Neural progenitor cell (in vitro differentiated cells): ENCODE measurements around the gene JOSD2. TPM values are rescaled to one million over a fixed set of nuclear protein-coding genes. Genes with fewer than 3 reads are reported as not detected.
A peak's percentile ranks its signal among the peaks of the same experiment; 100 is the strongest.

Experiments
- DNase-seq: peaks from one replicate; pipeline ENCODE4 v3.0.0-alpha.2; 2016; ENCODE audit warnings: low spot score
- H2AFZ ChIP-seq: fragments of 200-600 bp; sonication (generic); replicated peaks from 2 replicates; pipeline ENCODE4 v1.6.1; 2016; ENCODE audit warnings: antibody characterized with exemption
- H3F3A ChIP-seq: fragments of 200-600 bp; sonication (generic); 2 replicates; pipeline ENCODE4 v1.6.1; 2016; ENCODE audit warnings: antibody characterized with exemption, low read depth
- H3K27ac ChIP-seq: fragments of 200-600 bp; sonication (generic); 2 replicates; pipeline ENCODE4 v1.5.1; 2016; ENCODE audit warnings: mild to moderate bottlenecking
- H3K27me3 ChIP-seq: fragments of 200-600 bp; sonication (generic); 2 replicates; pipeline ENCODE4 v1.6.1; 2016; ENCODE audit warnings: mild to moderate bottlenecking, moderate library complexity
- H3K36me3 ChIP-seq: fragments of 200-600 bp; sonication (generic); 2 replicates; pipeline ENCODE4 v1.5.1; 2016
- H3K4me1 ChIP-seq: fragments of 200-600 bp; sonication (generic); 2 replicates; pipeline ENCODE4 v1.6.1; 2016; ENCODE audit warnings: mixed run types
- H3K4me2 ChIP-seq: fragments of 200-600 bp; sonication (generic); 2 replicates; pipeline ENCODE4 v1.6.1; 2016
- H3K4me3 ChIP-seq: fragments of 200-600 bp; sonication (generic); 2 replicates; pipeline ENCODE4 v1.5.1; 2016
- H3K79me2 ChIP-seq: fragments of 200-600 bp; sonication (generic); 2 replicates; pipeline ENCODE4 v1.6.1; 2016; ENCODE audit warnings: low read depth
- H3K9ac ChIP-seq: fragments of 200-600 bp; sonication (generic); 2 replicates; pipeline ENCODE4 v1.6.1; 2016
- H3K9me3 ChIP-seq: fragments of 200-600 bp; sonication (generic); 2 replicates; pipeline ENCODE4 v1.5.1; 2016; ENCODE audit warnings: low read depth
- H4K20me1 ChIP-seq: fragments of 200-600 bp; sonication (generic); 2 replicates; pipeline ENCODE4 v1.6.1; 2016; ENCODE audit warnings: low read depth
- H3K27ac Mint-ChIP-seq: 3 replicates; pipeline ENCODE4 v1.8.0; 2021; ENCODE audit warnings: mixed read lengths
- H3K27me3 Mint-ChIP-seq: 2 replicates; pipeline ENCODE4 v1.8.0; 2022; ENCODE audit warnings: low read depth, mild to moderate bottlenecking, inconsistent platforms, moderate library complexity, mixed read lengths; ENCODE audit not compliant: insufficient read depth
- H3K36me3 Mint-ChIP-seq: 3 replicates; pipeline ENCODE4 v1.8.0; 2021; ENCODE audit warnings: mixed read lengths
- H3K4me1 Mint-ChIP-seq: 3 replicates; pipeline ENCODE4 v1.8.0; 2021; ENCODE audit warnings: mixed read lengths
- H3K4me3 Mint-ChIP-seq: 3 replicates; pipeline ENCODE4 v1.8.0; 2021; ENCODE audit warnings: mild to moderate bottlenecking, moderate library complexity, mixed read lengths
- H3K9me3 Mint-ChIP-seq: 3 replicates; pipeline ENCODE4 v1.8.0; 2020; ENCODE audit warnings: mixed read lengths
- CTCF ChIP-seq: fragments of 200-600 bp; sonication (generic); IDR thresholded peaks from 2 replicates; pipeline ENCODE4 v1.5.1; 2017; ENCODE audit warnings: antibody characterized with exemption, mild to moderate bottlenecking
- EZH2 ChIP-seq: fragments of 200-600 bp; sonication (generic); IDR thresholded peaks from 2 replicates; pipeline ENCODE4 v1.6.1; 2017; ENCODE audit warnings: antibody characterized with exemption, mild to moderate bottlenecking, moderate library complexity
- EZH2phosphoT487 ChIP-seq: fragments of 200-600 bp; sonication (generic); IDR thresholded peaks from 2 replicates; pipeline ENCODE4 v1.6.1; 2017; ENCODE audit warnings: antibody characterized with exemption
- total RNA-seq: library from RNA; depleted of rRNA; stranded (reverse); fragments of >200 nt; gene quantifications from 2 replicates; pipeline ENCODE4 v1.2.3, GENCODE V29; 2015; ENCODE audit warnings: low replicate concordance

Gene JOSD2
- total RNA-seq, 1 donor from 2014 or later, result 1.7 TPM

- Histone ChIP-seq H2AFZ (no peak overlapping the region), H3K4me2 (no peak overlapping the region), H3K36me3 (no peaks in the 10 kb centered on the region), H3K79me2 (no peaks in the 10 kb centered on the region), H3K4me3 (no peak overlapping the region), H3K27ac (no peak overlapping the region), H4K20me1 (no peaks in the 10 kb centered on the region), H3F3A (no peaks in the 10 kb centered on the region), H3K4me1 (peaks cover 9% of the 10 kb centered on the region), H3K27me3 (no peaks in the 10 kb centered on the region), H3K9me3 (no peaks in the 10 kb centered on the region), H3K9ac (no peak overlapping the region)
- Mint-ChIP-seq H3K4me1 (peaks cover 10% of the 10 kb centered on the region), H3K27me3 (peaks cover 9% of the 10 kb centered on the region), H3K36me3 (peaks cover 11% of the 10 kb centered on the region), H3K4me3 (no peak overlapping the region), H3K27ac (no peak overlapping the region), H3K9me3 (no peaks in the 10 kb centered on the region)
- no peak for DNase-seq
- TF ChIP-seq EZH2phosphoT487 (no peak), CTCF (peak; percentile 36)
Measured at GRCh38 chr19:50518091-50519005, 7.4 kb upstream of the JOSD2 start.

GRCh38 chr19:50517704-50518075, 6.7 kb upstream of the JOSD2 start:
- H3K9me3 Mint-ChIP-seq, result no peaks in the 10 kb centered on the region
- no peaks in the 10 kb centered on the region for H3K36me3 ChIP-seq
- no peak overlapping the region for H3K4me2 ChIP-seq
- H3K4me1 Mint-ChIP-seq, result peaks cover 16% of the 10 kb centered on the region
- H4K20me1 ChIP-seq, result no peaks in the 10 kb centered on the region
- H3K36me3 Mint-ChIP-seq, result peaks cover 11% of the 10 kb centered on the region
- no peak for DNase-seq
- H3F3A ChIP-seq, result no peaks in the 10 kb centered on the region
- no peak overlapping the region for H3K4me3 Mint-ChIP-seq
- no peak overlapping the region for H3K27ac Mint-ChIP-seq
- H3K4me3 ChIP-seq, result no peak overlapping the region
- no peaks in the 10 kb centered on the region for H3K27me3 ChIP-seq
- no peak overlapping the region for H3K9ac ChIP-seq
- TF ChIP-seq EZH2, result no peak
- H3K27me3 Mint-ChIP-seq, result peaks cover 8% of the 10 kb centered on the region
- H3K27ac ChIP-seq, result no peak overlapping the region
- no peaks in the 10 kb centered on the region for H3K9me3 ChIP-seq
- H2AFZ ChIP-seq, result no peak overlapping the region
- H3K79me2 ChIP-seq, result no peaks in the 10 kb centered on the region
- peaks cover 9% of the 10 kb centered on the region for H3K4me1 ChIP-seq

- H3K27ac Mint-ChIP-seq, result no peak overlapping the region
- H2AFZ ChIP-seq, result no peak overlapping the region
- no peaks in the 10 kb centered on the region for H3F3A ChIP-seq
- H3K4me3 ChIP-seq, result no peak overlapping the region
- no peaks in the 10 kb centered on the region for H4K20me1 ChIP-seq
- DNase-seq, result no peak
- H3K4me3 Mint-ChIP-seq, result no peak overlapping the region
- no peak overlapping the region for H3K9ac ChIP-seq
- H3K27me3 ChIP-seq, result no peaks in the 10 kb centered on the region
- peaks cover 9% of the 10 kb centered on the region for H3K4me1 ChIP-seq
- no peaks in the 10 kb centered on the region for H3K79me2 ChIP-seq
- peaks cover 18% of the 10 kb centered on the region for H3K4me1 Mint-ChIP-seq
- no peak overlapping the region for H3K4me2 ChIP-seq
- H3K9me3 ChIP-seq, result no peaks in the 10 kb centered on the region
- no peaks in the 10 kb centered on the region for H3K9me3 Mint-ChIP-seq
- TF ChIP-seq EZH2phosphoT487, result no peak
- no peak for TF ChIP-seq CTCF
- TF ChIP-seq EZH2, result no peak
- H3K36me3 ChIP-seq, result no peaks in the 10 kb centered on the region
- no peak overlapping the region for H3K27ac ChIP-seq
- peaks cover 10% of the 10 kb centered on the region for H3K36me3 Mint-ChIP-seq
- peaks cover 8% of the 10 kb centered on the region for H3K27me3 Mint-ChIP-seq
Measured at GRCh38 chr19:50516964-50517703, 6.1 kb upstream of the JOSD2 start.
